GM23338 (cell line): Measurements from ENCODE around the gene OSBPL3. TPM values are rescaled to one million over a fixed set of nuclear protein-coding genes. Genes with fewer than 3 reads are reported as not detected.

Source experiments
- ATAC-seq: fragments of 200-7000 bp; cut with Tn5 transposase; 3 replicates; pipeline ENCODE4 v1.9.1; 2020
- DNase-seq: peaks from one replicate; pipeline ENCODE4 v3.0.0-alpha.2; 2015; ENCODE audit warnings: low spot score
- H2AFZ ChIP-seq: fragments of 200-600 bp; sonication (generic); 2 replicates; pipeline ENCODE4 v1.8.0; 2016; ENCODE audit warnings: antibody characterized with exemption, mild to moderate bottlenecking, moderate library complexity
- H3F3A ChIP-seq: fragments of 200-600 bp; sonication (generic); replicated peaks from 2 replicates; pipeline ENCODE4 v1.8.0; 2017; ENCODE audit warnings: antibody characterized with exemption, mixed run types, low read depth
- H3K27ac ChIP-seq: fragments of 200-600 bp; sonication (generic); 2 replicates; pipeline ENCODE4 v1.6.1; 2016; ENCODE audit warnings: low read depth
- H3K27me3 ChIP-seq: fragments of 200-600 bp; sonication (generic); 2 replicates; pipeline ENCODE4 v1.8.0; 2016; ENCODE audit warnings: mild to moderate bottlenecking, mixed run types, moderate library complexity; ENCODE audit not compliant: insufficient read depth
- H3K36me3 ChIP-seq: fragments of 200-600 bp; sonication (generic); 2 replicates; pipeline ENCODE4 v1.8.0; 2016; ENCODE audit warnings: mild to moderate bottlenecking; ENCODE audit not compliant: insufficient read depth
- H3K4me1 ChIP-seq: fragments of 200-600 bp; sonication (generic); 2 replicates; pipeline ENCODE4 v1.8.0; 2016; ENCODE audit warnings: mild to moderate bottlenecking, moderate library complexity; ENCODE audit not compliant: insufficient read depth
- H3K4me2 ChIP-seq: fragments of 200-600 bp; sonication (generic); 2 replicates; pipeline ENCODE4 v1.7.1; 2017; ENCODE audit warnings: mixed run types
- H3K4me3 ChIP-seq: fragments of 200-600 bp; sonication (generic); 2 replicates; pipeline ENCODE4 v1.6.1; 2016; ENCODE audit warnings: mixed run types
- H3K79me2 ChIP-seq: fragments of 200-600 bp; sonication (generic); replicated peaks from 2 replicates; pipeline ENCODE4 v1.8.0; 2017; ENCODE audit warnings: mild to moderate bottlenecking; ENCODE audit not compliant: insufficient read depth
- H3K9me2 ChIP-seq: fragments of 200-600 bp; sonication (generic); 2 replicates; pipeline ENCODE4 v1.8.0; 2017; ENCODE audit not compliant: insufficient read depth
- H4K20me1 ChIP-seq: fragments of 200-600 bp; sonication (generic); replicated peaks from 2 replicates; pipeline ENCODE4 v1.8.0; 2017; ENCODE audit warnings: mild to moderate bottlenecking; ENCODE audit not compliant: insufficient read depth
- H3K27ac Mint-ChIP-seq: 2 replicates; pipeline ENCODE4 v1.8.0; 2020; ENCODE audit warnings: inconsistent platforms, mild to moderate bottlenecking, moderate library complexity, mixed read lengths
- H3K27me3 Mint-ChIP-seq: 3 replicates; pipeline ENCODE4 v1.8.0; 2022; ENCODE audit warnings: low read depth, mild to moderate bottlenecking, moderate library complexity, mixed read lengths, inconsistent platforms; ENCODE audit not compliant: insufficient read depth, poor library complexity
- H3K36me3 Mint-ChIP-seq: 3 replicates; pipeline ENCODE4 v1.8.0; 2021; ENCODE audit warnings: low read depth, mild to moderate bottlenecking, inconsistent platforms, moderate library complexity, mixed read lengths
- H3K4me1 Mint-ChIP-seq: 3 replicates; pipeline ENCODE4 v1.8.0; 2020; ENCODE audit warnings: mild to moderate bottlenecking, inconsistent platforms, mixed read lengths
- H3K4me3 Mint-ChIP-seq: 3 replicates; pipeline ENCODE4 v1.8.0; 2021; ENCODE audit warnings: moderate library complexity, mild to moderate bottlenecking, inconsistent platforms, mixed read lengths
- H3K9me3 Mint-ChIP-seq: 3 replicates; pipeline ENCODE4 v1.8.0; 2020; ENCODE audit warnings: moderate library complexity, mild to moderate bottlenecking, inconsistent platforms, mixed read lengths
- CREB1 ChIP-seq: fragments of 250-450 bp; sonication (Bioruptor Pico); IDR thresholded peaks from 2 replicates; pipeline ENCODE4 v1.5.0; 2020; ENCODE audit warnings: low read depth, mild to moderate bottlenecking, moderate library complexity
- EZH2 ChIP-seq: fragments of 200-600 bp; sonication (generic); IDR thresholded peaks from one replicate; pipeline ENCODE4 v1.8.0; 2017; ENCODE audit warnings: antibody characterized with exemption, mild to moderate bottlenecking, low read depth; ENCODE audit not compliant: unreplicated experiment
- EZH2phosphoT487 ChIP-seq: fragments of 200-600 bp; sonication (generic); IDR thresholded peaks from one replicate; pipeline ENCODE4 v1.8.1; 2018; ENCODE audit warnings: antibody characterized with exemption; ENCODE audit not compliant: unreplicated experiment
- JUNB ChIP-seq: IDR thresholded peaks from one replicate; pipeline ENCODE4 v1.6.1; 2016; ENCODE audit warnings: antibody characterized with exemption; ENCODE audit not compliant: unreplicated experiment
- NANOG ChIP-seq: IDR thresholded peaks from 2 replicates; pipeline ENCODE4 v1.6.1; 2016; ENCODE audit warnings: antibody characterized with exemption, borderline replicate concordance
- POLR2AphosphoS5 ChIP-seq: IDR thresholded peaks from 2 replicates; pipeline ENCODE4 v1.6.1; 2016; ENCODE audit warnings: antibody characterized with exemption, low read depth
- REST ChIP-seq: IDR thresholded peaks from one replicate; pipeline ENCODE4 v1.6.1; 2018; ENCODE audit warnings: antibody characterized with exemption; ENCODE audit not compliant: unreplicated experiment
- STAT1 ChIP-seq: IDR thresholded peaks from one replicate; pipeline ENCODE4 v1.6.1; 2016; ENCODE audit warnings: antibody characterized with exemption; ENCODE audit not compliant: unreplicated experiment
- ZNF114 ChIP-seq: fragments of 250-450 bp; sonication (Bioruptor Pico); IDR thresholded peaks from 2 replicates; pipeline ENCODE4 v1.5.0; 2020; ENCODE audit warnings: mild to moderate bottlenecking, moderate library complexity
- ZNF331 ChIP-seq: fragments of 250-450 bp; sonication (Bioruptor Pico); IDR thresholded peaks from 2 replicates; pipeline ENCODE4 v1.5.0; 2020; ENCODE audit warnings: low read depth, mild to moderate bottlenecking, moderate library complexity
- ZNF462 ChIP-seq: fragments of 250-450 bp; sonication (Bioruptor Pico); IDR thresholded peaks from 2 replicates; pipeline ENCODE4 v1.5.0; 2020; ENCODE audit warnings: mild to moderate bottlenecking, moderate library complexity
- polyA plus RNA-seq: library from polyadenylated mRNA; unstranded; fragments of >200 nt; fragmentation: Nextera tagmentation; extraction: Ambion mirVana; gene quantifications from 2 replicates; pipeline ENCODE4 v1.2.1, GENCODE V29; 2016
- total RNA-seq: library from RNA; depleted of rRNA; stranded (reverse); fragments of >200 nt; shearing (Covaris generic); gene quantifications from 2 replicates; pipeline ENCODE4 v1.2.3, GENCODE V29; 2014
- TF ChIP-seq, protein P1 (sequence below), 2 experiments: fragments of 200-600 bp in 1 of 2; sonication (generic) in 1 of 2; conservative IDR thresholded peaks; 2 replicates each; pipeline versions ENCODE4 v1.5.1 to v1.6.1; 2016 to 2017; ENCODE audit warnings: antibody characterized with exemption in 2 of 2, low read depth in 2 of 2, mild to moderate bottlenecking in 2 of 2, moderate library complexity in 1 of 2
- TF ChIP-seq, protein P2 (sequence below): IDR thresholded peaks from 2 replicates; pipeline ENCODE4 v1.6.1; 2016; ENCODE audit warnings: antibody characterized with exemption

Gene OSBPL3
- total and polyA plus RNA-seq, 2 experiments from 2014 or later, result 7.2 to 15.7 TPM

GRCh38 chr7:25024066-25024465 is 44.1 kb upstream of the OSBPL3 start:
- Mint-ChIP-seq H3K4me3 (no peak overlapping the region), H3K27me3 (peaks cover 8% of the 10 kb centered on the region), H3K9me3 (peaks cover 14% of the 10 kb centered on the region; the same call in 2 of the 3 replicates), H3K36me3 (peaks cover 4% of the 10 kb centered on the region; the same call in 2 of the 3 replicates), H3K27ac (no peak overlapping the region), H3K4me1 (peaks cover 24% of the 10 kb centered on the region)
- Histone ChIP-seq H3K27me3 (no peaks in the 10 kb centered on the region), H3K4me2 (no peak overlapping the region), H3K4me3 (no peak overlapping the region), H3K36me3 (no peaks in the 10 kb centered on the region), H3K27ac (no peak overlapping the region), H3K79me2 (no peaks in the 10 kb centered on the region), H3K4me1 (peaks cover 21% of the 10 kb centered on the region), H2AFZ (no peak overlapping the region), H4K20me1 (no peaks in the 10 kb centered on the region), H3F3A (no peaks in the 10 kb centered on the region), H3K9me2 (peaks cover 14% of the 10 kb centered on the region; the same call in 1 of the 2 replicates)
- ATAC-seq, result no peak
- DNase-seq, result no peak
- TF ChIP-seq POLR2AphosphoS5, result no peak
- TF ChIP-seq ZNF114, result no peak
- no peak for TF ChIP-seq CREB1
- TF ChIP-seq, protein P1, sequence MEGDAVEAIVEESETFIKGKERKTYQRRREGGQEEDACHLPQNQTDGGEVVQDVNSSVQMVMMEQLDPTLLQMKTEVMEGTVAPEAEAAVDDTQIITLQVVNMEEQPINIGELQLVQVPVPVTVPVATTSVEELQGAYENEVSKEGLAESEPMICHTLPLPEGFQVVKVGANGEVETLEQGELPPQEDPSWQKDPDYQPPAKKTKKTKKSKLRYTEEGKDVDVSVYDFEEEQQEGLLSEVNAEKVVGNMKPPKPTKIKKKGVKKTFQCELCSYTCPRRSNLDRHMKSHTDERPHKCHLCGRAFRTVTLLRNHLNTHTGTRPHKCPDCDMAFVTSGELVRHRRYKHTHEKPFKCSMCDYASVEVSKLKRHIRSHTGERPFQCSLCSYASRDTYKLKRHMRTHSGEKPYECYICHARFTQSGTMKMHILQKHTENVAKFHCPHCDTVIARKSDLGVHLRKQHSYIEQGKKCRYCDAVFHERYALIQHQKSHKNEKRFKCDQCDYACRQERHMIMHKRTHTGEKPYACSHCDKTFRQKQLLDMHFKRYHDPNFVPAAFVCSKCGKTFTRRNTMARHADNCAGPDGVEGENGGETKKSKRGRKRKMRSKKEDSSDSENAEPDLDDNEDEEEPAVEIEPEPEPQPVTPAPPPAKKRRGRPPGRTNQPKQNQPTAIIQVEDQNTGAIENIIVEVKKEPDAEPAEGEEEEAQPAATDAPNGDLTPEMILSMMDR (conservative IDR thresholded peaks at IDR 0.05; ENCODE audit: low read depth in 2 of 2), result no peak
- no peak for TF ChIP-seq ZNF331 (CRISPR knock-in tag)
- no peak for TF ChIP-seq REST
- TF ChIP-seq JUNB, result no peak
- no peak for TF ChIP-seq EZH2phosphoT487
- no peak for TF ChIP-seq NANOG
- TF ChIP-seq STAT1, result no peak
- TF ChIP-seq, protein P2, sequence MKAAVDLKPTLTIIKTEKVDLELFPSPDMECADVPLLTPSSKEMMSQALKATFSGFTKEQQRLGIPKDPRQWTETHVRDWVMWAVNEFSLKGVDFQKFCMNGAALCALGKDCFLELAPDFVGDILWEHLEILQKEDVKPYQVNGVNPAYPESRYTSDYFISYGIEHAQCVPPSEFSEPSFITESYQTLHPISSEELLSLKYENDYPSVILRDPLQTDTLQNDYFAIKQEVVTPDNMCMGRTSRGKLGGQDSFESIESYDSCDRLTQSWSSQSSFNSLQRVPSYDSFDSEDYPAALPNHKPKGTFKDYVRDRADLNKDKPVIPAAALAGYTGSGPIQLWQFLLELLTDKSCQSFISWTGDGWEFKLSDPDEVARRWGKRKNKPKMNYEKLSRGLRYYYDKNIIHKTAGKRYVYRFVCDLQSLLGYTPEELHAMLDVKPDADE, result no peak
- TF ChIP-seq EZH2, result no peak
- no peak for TF ChIP-seq ZNF462 (CRISPR knock-in tag)
